ENCODE data around the gene SPG11. TPM values are rescaled to one million over a fixed set of nuclear protein-coding genes. Genes with fewer than 3 reads are reported as not detected.

SPG11 gene
- total RNA-seq, 1 donor from 2014 or later: 59.2 TPM

DNA sequence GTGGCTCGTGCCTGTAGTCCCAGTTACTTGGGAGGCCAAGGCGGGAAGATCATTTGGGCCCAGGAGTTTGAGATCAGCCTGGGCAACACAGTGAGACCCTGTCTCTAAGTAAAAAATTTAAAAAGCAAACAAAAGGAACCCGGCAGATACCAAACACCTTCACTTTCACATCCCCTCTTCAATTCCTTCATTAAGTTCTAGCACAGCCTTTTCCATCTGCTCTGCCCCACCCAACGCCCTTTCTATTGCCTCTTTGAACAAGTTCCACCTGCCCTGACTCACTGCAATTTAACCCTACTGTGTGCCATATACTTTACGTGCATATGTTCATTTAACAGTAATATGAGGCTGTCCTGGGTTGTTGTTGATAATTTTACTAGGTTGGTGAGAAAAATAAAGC lies 12.4 kb upstream of the SPG11 start:
- Mint-ChIP-seq H3K27ac (ENCODE audit: unreplicated experiment) (no peak overlapping the region), H3K27me3 (ENCODE audit: unreplicated experiment) (peaks cover 5% of the 10 kb centered on the region), H3K9me3 (ENCODE audit: unreplicated experiment) (no peaks in the 10 kb centered on the region), H3K36me3 (ENCODE audit: unreplicated experiment) (no peaks in the 10 kb centered on the region), H3K4me1 (ENCODE audit: low read depth, unreplicated experiment) (peaks cover 2% of the 10 kb centered on the region), H3K4me3 (ENCODE audit: unreplicated experiment) (no peak overlapping the region)
- TF ChIP-seq, protein P1, sequence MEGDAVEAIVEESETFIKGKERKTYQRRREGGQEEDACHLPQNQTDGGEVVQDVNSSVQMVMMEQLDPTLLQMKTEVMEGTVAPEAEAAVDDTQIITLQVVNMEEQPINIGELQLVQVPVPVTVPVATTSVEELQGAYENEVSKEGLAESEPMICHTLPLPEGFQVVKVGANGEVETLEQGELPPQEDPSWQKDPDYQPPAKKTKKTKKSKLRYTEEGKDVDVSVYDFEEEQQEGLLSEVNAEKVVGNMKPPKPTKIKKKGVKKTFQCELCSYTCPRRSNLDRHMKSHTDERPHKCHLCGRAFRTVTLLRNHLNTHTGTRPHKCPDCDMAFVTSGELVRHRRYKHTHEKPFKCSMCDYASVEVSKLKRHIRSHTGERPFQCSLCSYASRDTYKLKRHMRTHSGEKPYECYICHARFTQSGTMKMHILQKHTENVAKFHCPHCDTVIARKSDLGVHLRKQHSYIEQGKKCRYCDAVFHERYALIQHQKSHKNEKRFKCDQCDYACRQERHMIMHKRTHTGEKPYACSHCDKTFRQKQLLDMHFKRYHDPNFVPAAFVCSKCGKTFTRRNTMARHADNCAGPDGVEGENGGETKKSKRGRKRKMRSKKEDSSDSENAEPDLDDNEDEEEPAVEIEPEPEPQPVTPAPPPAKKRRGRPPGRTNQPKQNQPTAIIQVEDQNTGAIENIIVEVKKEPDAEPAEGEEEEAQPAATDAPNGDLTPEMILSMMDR (IDR thresholded peaks at IDR 0.05; ENCODE audit: partially characterized antibody, unreplicated experiment): no peak
- no peak for DNase-seq

GRCh38 chr15:44673639-44674038 lies 10.2 kb upstream of the SPG11 start:
- no peak overlapping the region for H3K27ac Mint-ChIP-seq (ENCODE audit: unreplicated experiment)
- no peaks in the 10 kb centered on the region for H3K36me3 Mint-ChIP-seq (ENCODE audit: unreplicated experiment)
- TF ChIP-seq, protein P1 (IDR thresholded peaks at IDR 0.05; ENCODE audit: partially characterized antibody, unreplicated experiment): no peak
- H3K4me1 Mint-ChIP-seq (ENCODE audit: low read depth, unreplicated experiment): no peaks in the 10 kb centered on the region
- no peaks in the 10 kb centered on the region for H3K9me3 Mint-ChIP-seq (ENCODE audit: unreplicated experiment)
- DNase-seq: no peak
- peaks cover 5% of the 10 kb centered on the region for H3K27me3 Mint-ChIP-seq (ENCODE audit: unreplicated experiment)
- no peak overlapping the region for H3K4me3 Mint-ChIP-seq (ENCODE audit: unreplicated experiment)

DNA sequence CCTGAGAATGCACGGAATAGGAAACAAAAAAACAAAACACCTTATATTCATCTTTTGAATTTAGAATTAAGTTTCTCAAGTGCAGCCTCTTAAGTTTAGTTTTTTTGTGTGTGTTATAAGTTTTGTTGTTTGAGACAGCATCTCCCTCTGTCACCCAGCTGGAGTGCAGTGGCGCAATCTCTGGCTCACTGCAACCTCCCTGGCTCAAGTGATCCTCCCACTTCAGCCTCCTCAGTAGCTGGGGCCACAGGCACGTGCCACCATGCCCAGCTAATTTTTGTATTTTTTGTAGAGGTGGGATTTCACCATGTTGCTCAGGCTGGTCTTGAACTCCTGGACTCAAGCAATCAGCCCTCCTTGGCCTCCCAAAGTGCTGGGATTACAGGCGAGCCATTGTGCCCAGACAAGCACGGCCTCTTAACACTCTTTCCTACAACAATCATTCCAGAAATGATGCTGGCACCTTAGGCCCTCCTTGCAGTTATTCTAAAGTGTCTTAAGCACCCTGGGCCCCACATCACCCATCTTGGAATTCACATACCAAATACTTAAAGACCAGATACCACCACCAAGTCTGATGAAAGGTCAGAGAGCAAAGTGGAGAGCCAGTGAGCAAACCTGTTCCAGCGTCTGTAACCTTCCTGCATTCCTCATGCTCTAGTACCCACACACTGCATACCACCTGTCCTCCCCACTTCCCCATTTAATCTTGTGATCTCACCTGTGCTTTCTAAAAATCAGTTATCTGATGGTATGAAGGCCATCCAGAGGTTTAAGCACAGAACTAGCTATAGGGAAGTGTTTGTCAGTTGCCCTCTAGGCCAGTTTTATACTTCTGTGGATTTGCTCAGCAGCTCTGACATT lies 6.9 kb upstream of the SPG11 start:
- TF ChIP-seq, protein P1 (IDR thresholded peaks at IDR 0.05; ENCODE audit: partially characterized antibody, unreplicated experiment): no peak
- H3K27ac Mint-ChIP-seq (ENCODE audit: unreplicated experiment): no peak overlapping the region
- peaks cover 5% of the 10 kb centered on the region for H3K27me3 Mint-ChIP-seq (ENCODE audit: unreplicated experiment)
- H3K9me3 Mint-ChIP-seq (ENCODE audit: unreplicated experiment): no peaks in the 10 kb centered on the region
- no peaks in the 10 kb centered on the region for H3K4me1 Mint-ChIP-seq (ENCODE audit: low read depth, unreplicated experiment)
- no peak overlapping the region for H3K4me3 Mint-ChIP-seq (ENCODE audit: unreplicated experiment)
- DNase-seq: no peak
- H3K36me3 Mint-ChIP-seq (ENCODE audit: unreplicated experiment): no peaks in the 10 kb centered on the region

DNA sequence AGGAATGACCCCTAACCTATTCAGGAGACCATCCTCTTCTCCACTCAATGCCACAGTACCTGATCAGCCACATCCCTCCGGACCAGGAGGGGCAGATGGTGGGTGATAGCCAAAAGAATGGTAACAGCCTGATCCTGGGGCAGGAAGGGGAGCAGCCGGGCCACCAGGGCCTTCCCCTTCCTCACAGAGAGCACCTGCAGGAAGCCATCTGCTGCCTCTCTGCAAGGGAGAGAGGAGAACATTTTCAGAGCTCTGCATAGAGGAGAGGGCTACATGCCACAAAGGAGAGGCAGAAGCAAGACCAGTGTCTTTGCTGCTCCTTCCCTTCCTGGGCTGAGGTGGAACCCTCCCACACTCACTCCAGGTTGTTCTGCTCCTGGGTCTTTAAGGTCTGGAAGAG lies 5.5 kb upstream of the SPG11 start:
- DNase-seq: no peak
- Mint-ChIP-seq H3K4me3 (ENCODE audit: unreplicated experiment) (no peak overlapping the region), H3K27me3 (ENCODE audit: unreplicated experiment) (peaks cover 5% of the 10 kb centered on the region)

DNA sequence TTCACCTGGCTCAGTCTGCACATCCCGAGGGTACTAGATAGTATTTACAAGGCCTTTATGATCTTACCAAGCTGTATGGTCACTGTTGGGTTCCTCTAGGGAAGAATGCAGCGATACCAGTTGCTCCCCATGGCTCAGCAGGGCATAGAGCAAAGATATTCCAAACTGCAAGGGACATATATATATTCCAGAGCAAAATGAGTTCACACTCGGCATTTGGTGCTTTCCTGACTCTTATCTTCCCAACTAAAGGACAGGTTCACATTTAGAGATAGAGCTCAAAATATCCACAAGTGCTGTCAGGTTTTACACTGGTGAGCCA lies 3.5 kb upstream of the SPG11 start:
- TF ChIP-seq, protein P1 (IDR thresholded peaks at IDR 0.05; ENCODE audit: partially characterized antibody, unreplicated experiment): no peak
- Mint-ChIP-seq H3K36me3 (ENCODE audit: unreplicated experiment) (no peaks in the 10 kb centered on the region), H3K27ac (ENCODE audit: unreplicated experiment) (no peak overlapping the region), H3K27me3 (ENCODE audit: unreplicated experiment) (peaks cover 1% of the 10 kb centered on the region), H3K4me3 (ENCODE audit: unreplicated experiment) (no peak overlapping the region), H3K9me3 (ENCODE audit: unreplicated experiment) (peaks cover 3% of the 10 kb centered on the region), H3K4me1 (ENCODE audit: low read depth, unreplicated experiment) (no peaks in the 10 kb centered on the region)
- DNase-seq: no peak

More for the DNA sequence above, 5.5 kb upstream of the SPG11 start:
- H3K4me1 Mint-ChIP-seq (ENCODE audit: low read depth, unreplicated experiment): no peaks in the 10 kb centered on the region
- TF ChIP-seq, protein P1 (IDR thresholded peaks at IDR 0.05; ENCODE audit: partially characterized antibody, unreplicated experiment): no peak
- H3K27ac Mint-ChIP-seq (ENCODE audit: unreplicated experiment): no peak overlapping the region
- H3K36me3 Mint-ChIP-seq (ENCODE audit: unreplicated experiment): no peaks in the 10 kb centered on the region
- H3K9me3 Mint-ChIP-seq (ENCODE audit: unreplicated experiment): peaks cover under 1% of the 10 kb centered on the region

Data from glutamatergic neuron (in vitro differentiated cells).